Measurements from ENCODE around the gene CDH4. TPM values are rescaled to one million over a fixed set of nuclear protein-coding genes. Genes with fewer than 3 reads are reported as not detected.

The CDH4 gene
- total and polyA plus RNA-seq, 2 of the 4 experiments (the other 2 are of a cell fraction), result 1.6 to 3.5 TPM

DNA sequence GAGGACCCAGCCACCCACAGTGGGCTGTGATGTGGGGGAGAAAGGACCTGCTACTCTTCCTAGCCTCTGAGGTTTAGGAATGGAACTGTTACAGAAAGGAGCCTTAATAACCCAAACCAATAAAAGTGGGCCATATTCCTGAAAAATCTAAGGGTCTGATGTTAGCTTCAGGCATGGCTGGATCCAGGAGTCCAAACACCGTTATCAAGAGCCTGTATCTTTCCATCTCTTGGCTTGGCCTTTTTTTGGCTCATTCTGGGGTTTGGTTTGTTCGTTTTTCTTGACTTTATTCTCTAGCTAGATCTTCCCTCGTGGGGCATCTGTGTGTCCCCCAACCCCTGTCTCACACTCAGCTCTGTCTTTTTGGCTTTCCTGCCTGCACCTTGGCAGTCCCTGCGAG lies 38.7 kb downstream of the CDH4 start:
- H3K9ac ChIP-seq (ENCODE audit: low read depth, low read length), result no peak overlapping the region
- H2BK15ac ChIP-seq (ENCODE audit: low read depth, low read length), result no peak overlapping the region
- WGBS, 2 experiments (ENCODE audit: extremely low coverage in 2 of 2, insufficient read length in 1 of 2), result no CpG with 5 or more reads among the region's 4 CpGs
- H3K18ac ChIP-seq (ENCODE audit: low read depth, low read length), result no peak overlapping the region
- ChIA-PET POLR2A (ENCODE audit: unreplicated experiment) (no interaction called here), CTCF (interaction anchor here (0.7 kb wide), 1 partner anchor 23 kb away, joined by 3 read pairs; no protein-coding TSS in a partner anchor)
- no peak overlapping the region for H3K23ac ChIP-seq (ENCODE audit: low read depth, low read length)
- no peak overlapping the region for H4K8ac ChIP-seq (ENCODE audit: low read depth in 2 of 2, low read length in 2 of 2)
- H3K9me1 ChIP-seq (ENCODE audit: insufficient read depth, low read length), result no peaks in the 10 kb centered on the region
- dilution Hi-C loops (cut with HindIII; ENCODE audit: low sequenced_read_pairs, unreplicated experiment), result no loop called here
- H2AK5ac ChIP-seq (ENCODE audit: low read depth, low read length), result no peak overlapping the region
- H2BK120ac ChIP-seq (ENCODE audit: low read depth, low read length), result no peak overlapping the region
- no peaks in the 10 kb centered on the region; the same call in 1 of the 2 replicates for H3K9me3 ChIP-seq (ENCODE audit: control insufficient read depth, insufficient read depth, low read length)
- H2AK9ac ChIP-seq (replicated peaks; ENCODE audit: low read depth, low read length, poor library complexity), result no peak overlapping the region
- no peaks in the 10 kb centered on the region for H3K27me3 ChIP-seq (ENCODE audit: control insufficient read depth, insufficient read depth, low read length)
- TF ChIP-seq, protein P1, sequence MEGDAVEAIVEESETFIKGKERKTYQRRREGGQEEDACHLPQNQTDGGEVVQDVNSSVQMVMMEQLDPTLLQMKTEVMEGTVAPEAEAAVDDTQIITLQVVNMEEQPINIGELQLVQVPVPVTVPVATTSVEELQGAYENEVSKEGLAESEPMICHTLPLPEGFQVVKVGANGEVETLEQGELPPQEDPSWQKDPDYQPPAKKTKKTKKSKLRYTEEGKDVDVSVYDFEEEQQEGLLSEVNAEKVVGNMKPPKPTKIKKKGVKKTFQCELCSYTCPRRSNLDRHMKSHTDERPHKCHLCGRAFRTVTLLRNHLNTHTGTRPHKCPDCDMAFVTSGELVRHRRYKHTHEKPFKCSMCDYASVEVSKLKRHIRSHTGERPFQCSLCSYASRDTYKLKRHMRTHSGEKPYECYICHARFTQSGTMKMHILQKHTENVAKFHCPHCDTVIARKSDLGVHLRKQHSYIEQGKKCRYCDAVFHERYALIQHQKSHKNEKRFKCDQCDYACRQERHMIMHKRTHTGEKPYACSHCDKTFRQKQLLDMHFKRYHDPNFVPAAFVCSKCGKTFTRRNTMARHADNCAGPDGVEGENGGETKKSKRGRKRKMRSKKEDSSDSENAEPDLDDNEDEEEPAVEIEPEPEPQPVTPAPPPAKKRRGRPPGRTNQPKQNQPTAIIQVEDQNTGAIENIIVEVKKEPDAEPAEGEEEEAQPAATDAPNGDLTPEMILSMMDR (conservative IDR thresholded peaks at IDR 0.05; ENCODE audit: low read depth, low read length), result no peak
- TF ChIP-seq SMC3 (IDR thresholded peaks at IDR 0.05; ENCODE audit: low read depth, low read length) (no peak), FOS (IDR thresholded peaks at IDR 0.05; ENCODE audit: low read depth, low read length) (no peak), MAFK (IDR thresholded peaks at IDR 0.05; ENCODE audit: low read depth, low read length) (no peak), CEBPB (IDR thresholded peaks at IDR 0.05; ENCODE audit: low read depth, low read length) (no peak), BHLHE40 (IDR thresholded peaks at IDR 0.05; ENCODE audit: low read depth, low read length) (no peak)
- no peak overlapping the region for H3K27ac ChIP-seq (ENCODE audit: insufficient read depth, low read length)
- no peak overlapping the region for H4K5ac ChIP-seq (ENCODE audit: low read depth, low read length)
- no peak overlapping the region for H3K4me3 ChIP-seq (ENCODE audit: insufficient read depth, low read depth, low read length)
- H3K4me1 ChIP-seq (ENCODE audit: control insufficient read depth, insufficient read depth, low read length), result 0 out of 2 replicates have a peak, but pooled peaks cover 2% of the 10 kb centered on the region
- no peak overlapping the region for H4K91ac ChIP-seq (ENCODE audit: insufficient read depth, low read depth, low read length)
- H3K4ac ChIP-seq (ENCODE audit: low read depth, low read length), result no peak overlapping the region
- H2BK5ac ChIP-seq (ENCODE audit: low read depth, low read length, poor library complexity, severe bottlenecking), result no peak overlapping the region
- intact Hi-C loops (cut with micrococcal nuclease), result no loop called here
- H3K79me1 ChIP-seq (ENCODE audit: low read depth in 1 of 2, low read length in 2 of 2), result peaks cover 0 to 3% of the 10 kb centered on the region in 2 experiments; a peak in 1 of 4 replicates
- H2AFZ ChIP-seq (replicated peaks; ENCODE audit: low read length, poor library complexity), result no peak overlapping the region
- no peak overlapping the region for H2BK20ac ChIP-seq (ENCODE audit: low read depth, low read length)
- no peak overlapping the region for H3K14ac ChIP-seq (replicated peaks; ENCODE audit: low read depth, low read length)
- no peak for DNase-seq
- no peaks in the 10 kb centered on the region for H4K20me1 ChIP-seq (ENCODE audit: insufficient read depth, low read length)
- no peak overlapping the region for H3K56ac ChIP-seq (ENCODE audit: extremely low read depth, insufficient read depth, low read length)
- in situ Hi-C loops (cut with MboI; ENCODE audit: low sequenced_read_pairs), result no loop called here
- no peak for ATAC-seq (ENCODE audit: low read depth)
- no peaks in the 10 kb centered on the region for H3K36me3 ChIP-seq (ENCODE audit: control insufficient read depth, insufficient read depth, low read length)
- H3K4me2 ChIP-seq (ENCODE audit: low read depth, low read length), result no peak overlapping the region
- no TSS peak for BruUV-seq (replicated peaks)

Measured in IMR-90 (cell line).